HepG2 (cell line): ENCODE results near the gene ENPP1. TPM values are rescaled to one million over a fixed set of nuclear protein-coding genes. Genes with fewer than 3 reads are reported as not detected.

Experiments
- ATF7 ChIP-seq, 2 experiments: fragments of 450-650 bp in 1 of 2; sonication (generic) in 1 of 2; formaldehyde crosslinking in 1 of 2; IDR thresholded peaks; 2 replicates each; pipeline versions ENCODE4 v1.4.0 to v1.6.1; 2016 to 2020; ENCODE audit warnings: antibody characterized with exemption in 1 of 2, mild to moderate bottlenecking in 1 of 2, missing genetic modification reagents in 1 of 2
- BCL6 ChIP-seq: IDR thresholded peaks from 2 replicates; pipeline ENCODE4 v1.6.1; 2016; ENCODE audit warnings: missing genetic modification reagents, missing compliant biosample characterization
- ETV6 ChIP-seq: sonication (generic); formaldehyde crosslinking; conservative IDR thresholded peaks from 2 replicates; pipeline ENCODE4 v1.4.0; 2020; ENCODE audit warnings: missing genetic modification reagents
- FOXC1 ChIP-seq: sonication (generic); formaldehyde crosslinking; IDR thresholded peaks from 2 replicates; pipeline ENCODE4 v1.8.0; 2022; ENCODE audit warnings: mild to moderate bottlenecking, missing genetic modification reagents, borderline replicate concordance
- GABPB1 ChIP-seq: IDR thresholded peaks from 2 replicates; pipeline ENCODE4 v1.6.1; 2016; ENCODE audit warnings: mild to moderate bottlenecking, missing genetic modification reagents, moderate library complexity, missing compliant biosample characterization
- HNF4A ChIP-seq: sonication (generic); formaldehyde crosslinking; IDR thresholded peaks from 2 replicates; pipeline ENCODE4 v1.4.0; 2020; ENCODE audit warnings: missing genetic modification reagents
- HOXA5 ChIP-seq: sonication (generic); formaldehyde crosslinking; IDR thresholded peaks from 2 replicates; pipeline ENCODE4 v1.4.0; 2020; ENCODE audit warnings: missing genetic modification reagents
- MEIS2 ChIP-seq: sonication (generic); formaldehyde crosslinking; IDR thresholded peaks from 2 replicates; pipeline ENCODE4 v1.9.0; 2021; ENCODE audit warnings: mild to moderate bottlenecking, missing genetic modification reagents
- NAIF1 ChIP-seq: sonication (generic); formaldehyde crosslinking; IDR thresholded peaks from 2 replicates; pipeline ENCODE4 v1.5.0; 2020; ENCODE audit warnings: mild to moderate bottlenecking, missing genetic modification reagents, borderline replicate concordance
- POGZ ChIP-seq: sonication (generic); formaldehyde crosslinking; IDR thresholded peaks from 2 replicates; pipeline ENCODE4 v1.4.0; 2020; ENCODE audit warnings: mild to moderate bottlenecking, missing genetic modification reagents
- SAFB2 ChIP-seq: sonication (generic); formaldehyde crosslinking; IDR thresholded peaks from 2 replicates; pipeline ENCODE4 v1.5.1; 2020; ENCODE audit warnings: missing genetic modification reagents, low read depth, mild to moderate bottlenecking, borderline replicate concordance
- SKI ChIP-seq: fragments of 450-650 bp; IDR thresholded peaks from one replicate; pipeline ENCODE4 v1.6.1; 2018; ENCODE audit warnings: mild to moderate bottlenecking; ENCODE audit not compliant: partially characterized antibody
- TCF12 ChIP-seq, 2 experiments: fragments of 450-650 bp in 1 of 2; sonication (generic) in 1 of 2; formaldehyde crosslinking in 1 of 2; IDR thresholded peaks; 2 replicates each; pipeline versions ENCODE4 v1.6.1 to v1.8.0; 2017 to 2022; ENCODE audit warnings: antibody characterized with exemption in 1 of 2, mild to moderate bottlenecking in 1 of 2, missing genetic modification reagents in 1 of 2, moderate library complexity in 1 of 2
- XRCC5 ChIP-seq: fragments of 200-400 bp; formaldehyde crosslinking; optimal IDR thresholded peaks from 2 replicates; pipeline ENCODE3; 2017; ENCODE audit warnings: mild to moderate bottlenecking, low read length
- ZBTB7A ChIP-seq: sonication (generic); formaldehyde crosslinking; IDR thresholded peaks from 2 replicates; pipeline ENCODE4 v1.8.0; 2022; ENCODE audit warnings: mild to moderate bottlenecking, missing genetic modification reagents
- ZNF101 ChIP-seq: sonication (generic); formaldehyde crosslinking; IDR thresholded peaks from 2 replicates; pipeline ENCODE4 v1.4.0; 2020; ENCODE audit warnings: mild to moderate bottlenecking, low read depth, missing genetic modification reagents, borderline replicate concordance
- ZNF263 ChIP-seq: sonication (generic); formaldehyde crosslinking; IDR thresholded peaks from 2 replicates; pipeline ENCODE4 v1.4.0; 2020; ENCODE audit warnings: missing genetic modification reagents
- ZNF501 ChIP-seq: sonication (generic); formaldehyde crosslinking; IDR thresholded peaks from 2 replicates; pipeline ENCODE4 v1.5.1; 2020; ENCODE audit warnings: mild to moderate bottlenecking, moderate library complexity, missing genetic modification reagents
- ZNF75D ChIP-seq: sonication (generic); formaldehyde crosslinking; IDR thresholded peaks from 2 replicates; pipeline ENCODE4 v1.8.1; 2023; ENCODE audit warnings: missing genetic modification reagents, mild to moderate bottlenecking, borderline replicate concordance
- polyA plus RNA-seq, 8 experiments: library from polyadenylated mRNA; depleted of rRNA in 3 of 8; stranded (reverse) in 7 of 8; unstranded in 1 of 8; fragments of >200 nt; fragmentation: Illumina TruSeq in 4 of 8; extraction: Trizol in 4 of 8; gene quantifications; 2 replicates each; pipeline versions ENCODE4 v1.2.1 to v1.2.3, GENCODE V29; 2011 to 2016; ENCODE audit warnings: low read depth in 4 of 8, missing spikeins in 1 of 8, mixed read lengths in 1 of 8; ENCODE audit not compliant: insufficient read depth in 1 of 8
- total RNA-seq, 5 experiments: library from RNA; depleted of rRNA; stranded (reverse); fragments of >200 nt; fragmentation: Illumina TruSeq; extraction: Trizol; gene quantifications; 2 replicates each; pipeline ENCODE4 v1.2.3, GENCODE V29; 2016; ENCODE audit warnings: low read depth in 1 of 5
- TF ChIP-seq, protein P1 (sequence below): sonication (generic); formaldehyde crosslinking; IDR thresholded peaks from 2 replicates; pipeline ENCODE4 v1.5.1; 2020; ENCODE audit warnings: mild to moderate bottlenecking, missing genetic modification reagents, moderate library complexity
- TF ChIP-seq, protein P2 (sequence below): sonication (generic); formaldehyde crosslinking; IDR thresholded peaks from 2 replicates; pipeline ENCODE4 v1.8.0; 2022; ENCODE audit warnings: mild to moderate bottlenecking, missing genetic modification reagents; ENCODE audit not compliant: insufficient replicate concordance
- TF ChIP-seq, protein P3 (sequence below): sonication (generic); formaldehyde crosslinking; conservative IDR thresholded peaks from 2 replicates; pipeline ENCODE4 v1.4.0; 2020; ENCODE audit warnings: mild to moderate bottlenecking, missing genetic modification reagents, moderate library complexity

ENPP1 gene
- total and polyA plus RNA-seq, 2 of the 13 experiments (the other 11 are each of a cell fraction or from before 2014, with no cell fraction given), result 56.5 to 160 TPM

DNA sequence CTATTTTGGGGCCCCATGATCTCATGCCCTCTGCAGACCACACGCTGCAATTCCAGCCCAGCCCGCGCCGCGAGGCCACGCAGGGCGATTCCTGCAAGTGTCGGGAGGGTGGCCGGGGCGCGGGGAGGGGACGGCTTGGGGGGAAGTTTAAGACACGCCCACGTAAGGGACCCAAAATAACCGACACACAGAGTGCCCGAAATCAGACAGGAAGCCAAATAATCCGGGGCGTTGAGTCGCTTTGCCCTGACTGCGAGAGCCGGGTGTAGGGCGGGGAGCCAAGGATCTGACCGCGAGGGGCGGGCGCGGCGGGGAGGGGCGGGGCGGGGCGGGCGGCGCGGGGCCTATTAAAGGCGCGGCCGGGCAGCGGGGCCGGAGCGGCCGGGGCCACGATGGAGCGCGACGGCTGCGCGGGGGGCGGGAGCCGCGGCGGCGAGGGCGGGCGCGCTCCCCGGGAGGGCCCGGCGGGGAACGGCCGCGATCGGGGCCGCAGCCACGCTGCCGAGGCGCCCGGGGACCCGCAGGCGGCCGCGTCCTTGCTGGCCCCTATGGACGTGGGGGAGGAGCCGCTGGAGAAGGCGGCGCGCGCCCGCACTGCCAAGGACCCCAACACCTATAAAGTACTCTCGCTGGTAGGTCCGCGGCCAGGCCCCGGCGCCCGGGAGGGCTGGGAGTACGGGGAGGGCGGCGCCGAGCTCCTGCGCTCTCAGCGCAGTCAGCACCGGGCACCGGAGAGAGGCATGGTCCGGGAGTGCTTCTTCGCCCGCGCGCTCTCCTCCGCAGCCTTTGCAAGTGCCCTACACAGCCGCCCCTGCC is at the start of gene ENPP1 (continued):
- TF ChIP-seq SAFB2 (CRISPR knock-in tag) (peak; percentile 65; the same call in 1 of the 2 replicates), HOXA5 (0 out of 2 replicates have a peak, but pooled peaks have one; percentile 12), POGZ (CRISPR knock-in tag) (peak; percentile 72), MEIS2 (peak; percentile 47; the same call in 1 of the 2 replicates), ZBTB7A (0 out of 2 replicates have a peak, but pooled peaks have one; percentile 29), SKI (peak; percentile 19), XRCC5 (peak; percentile 69), TCF12 (IDR thresholded peaks at IDR 0.05) (no peak), TCF12 (CRISPR knock-in tag; IDR thresholded peaks at IDR 0.05) (0 out of 2 replicates have a peak, but pooled peaks have one; percentile 40), BCL6 (CRISPR knock-in tag) (peak; percentile 61), ZNF501 (CRISPR knock-in tag) (peak; percentile 41; the same call in 1 of the 2 replicates), GABPB1 (peak; percentile 39; the same call in 1 of the 2 replicates), ATF7 (IDR thresholded peaks at IDR 0.05) (no peak), ATF7 (CRISPR knock-in tag; IDR thresholded peaks at IDR 0.05) (peak; percentile 66; the same call in 1 of the 2 replicates), NAIF1 (CRISPR knock-in tag) (peak; percentile 70; the same call in 1 of the 2 replicates), ZNF263 (CRISPR knock-in tag) (peak; percentile 68), FOXC1 (CRISPR knock-in tag) (peak; percentile 71; the same call in 1 of the 2 replicates), HNF4A (peak; percentile 11; the same call in 1 of the 2 replicates), ZNF101 (CRISPR knock-in tag) (no peak), ZNF75D (no peak), ETV6 (CRISPR knock-in tag) (0 out of 2 replicates have a peak, but pooled peaks have one; percentile 24)
- TF ChIP-seq, protein P1, sequence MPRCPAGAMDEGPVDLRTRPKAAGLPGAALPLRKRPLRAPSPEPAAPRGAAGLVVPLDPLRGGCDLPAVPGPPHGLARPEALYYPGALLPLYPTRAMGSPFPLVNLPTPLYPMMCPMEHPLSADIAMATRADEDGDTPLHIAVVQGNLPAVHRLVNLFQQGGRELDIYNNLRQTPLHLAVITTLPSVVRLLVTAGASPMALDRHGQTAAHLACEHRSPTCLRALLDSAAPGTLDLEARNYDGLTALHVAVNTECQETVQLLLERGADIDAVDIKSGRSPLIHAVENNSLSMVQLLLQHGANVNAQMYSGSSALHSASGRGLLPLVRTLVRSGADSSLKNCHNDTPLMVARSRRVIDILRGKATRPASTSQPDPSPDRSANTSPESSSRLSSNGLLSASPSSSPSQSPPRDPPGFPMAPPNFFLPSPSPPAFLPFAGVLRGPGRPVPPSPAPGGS (CRISPR knock-in tag), result peak; percentile 43; the same call in 1 of the 2 replicates
- TF ChIP-seq, protein P2, sequence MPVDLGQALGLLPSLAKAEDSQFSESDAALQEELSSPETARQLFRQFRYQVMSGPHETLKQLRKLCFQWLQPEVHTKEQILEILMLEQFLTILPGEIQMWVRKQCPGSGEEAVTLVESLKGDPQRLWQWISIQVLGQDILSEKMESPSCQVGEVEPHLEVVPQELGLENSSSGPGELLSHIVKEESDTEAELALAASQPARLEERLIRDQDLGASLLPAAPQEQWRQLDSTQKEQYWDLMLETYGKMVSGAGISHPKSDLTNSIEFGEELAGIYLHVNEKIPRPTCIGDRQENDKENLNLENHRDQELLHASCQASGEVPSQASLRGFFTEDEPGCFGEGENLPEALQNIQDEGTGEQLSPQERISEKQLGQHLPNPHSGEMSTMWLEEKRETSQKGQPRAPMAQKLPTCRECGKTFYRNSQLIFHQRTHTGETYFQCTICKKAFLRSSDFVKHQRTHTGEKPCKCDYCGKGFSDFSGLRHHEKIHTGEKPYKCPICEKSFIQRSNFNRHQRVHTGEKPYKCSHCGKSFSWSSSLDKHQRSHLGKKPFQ, result peak; percentile 32
- TF ChIP-seq, protein P3, sequence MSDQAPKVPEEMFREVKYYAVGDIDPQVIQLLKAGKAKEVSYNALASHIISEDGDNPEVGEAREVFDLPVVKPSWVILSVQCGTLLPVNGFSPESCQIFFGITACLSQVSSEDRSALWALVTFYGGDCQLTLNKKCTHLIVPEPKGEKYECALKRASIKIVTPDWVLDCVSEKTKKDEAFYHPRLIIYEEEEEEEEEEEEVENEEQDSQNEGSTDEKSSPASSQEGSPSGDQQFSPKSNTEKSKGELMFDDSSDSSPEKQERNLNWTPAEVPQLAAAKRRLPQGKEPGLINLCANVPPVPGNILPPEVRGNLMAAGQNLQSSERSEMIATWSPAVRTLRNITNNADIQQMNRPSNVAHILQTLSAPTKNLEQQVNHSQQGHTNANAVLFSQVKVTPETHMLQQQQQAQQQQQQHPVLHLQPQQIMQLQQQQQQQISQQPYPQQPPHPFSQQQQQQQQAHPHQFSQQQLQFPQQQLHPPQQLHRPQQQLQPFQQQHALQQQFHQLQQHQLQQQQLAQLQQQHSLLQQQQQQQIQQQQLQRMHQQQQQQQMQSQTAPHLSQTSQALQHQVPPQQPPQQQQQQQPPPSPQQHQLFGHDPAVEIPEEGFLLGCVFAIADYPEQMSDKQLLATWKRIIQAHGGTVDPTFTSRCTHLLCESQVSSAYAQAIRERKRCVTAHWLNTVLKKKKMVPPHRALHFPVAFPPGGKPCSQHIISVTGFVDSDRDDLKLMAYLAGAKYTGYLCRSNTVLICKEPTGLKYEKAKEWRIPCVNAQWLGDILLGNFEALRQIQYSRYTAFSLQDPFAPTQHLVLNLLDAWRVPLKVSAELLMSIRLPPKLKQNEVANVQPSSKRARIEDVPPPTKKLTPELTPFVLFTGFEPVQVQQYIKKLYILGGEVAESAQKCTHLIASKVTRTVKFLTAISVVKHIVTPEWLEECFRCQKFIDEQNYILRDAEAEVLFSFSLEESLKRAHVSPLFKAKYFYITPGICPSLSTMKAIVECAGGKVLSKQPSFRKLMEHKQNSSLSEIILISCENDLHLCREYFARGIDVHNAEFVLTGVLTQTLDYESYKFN, result 0 out of 2 replicates have a peak, but pooled peaks have one; percentile 3
